ENCODE measurements around the gene ARHGAP42. TPM values are rescaled to one million over a fixed set of nuclear protein-coding genes. Genes with fewer than 3 reads are reported as not detected.
"Not testable (repeated sequence)": the region's sequence is repeated elsewhere in the genome, so short reads cannot be mapped to it uniquely, and the experiment has no call there.

ARHGAP42 gene
- polyA plus RNA-seq, 3 donors = 24.8 to 28.9 (median 25.1) TPM

DNA sequence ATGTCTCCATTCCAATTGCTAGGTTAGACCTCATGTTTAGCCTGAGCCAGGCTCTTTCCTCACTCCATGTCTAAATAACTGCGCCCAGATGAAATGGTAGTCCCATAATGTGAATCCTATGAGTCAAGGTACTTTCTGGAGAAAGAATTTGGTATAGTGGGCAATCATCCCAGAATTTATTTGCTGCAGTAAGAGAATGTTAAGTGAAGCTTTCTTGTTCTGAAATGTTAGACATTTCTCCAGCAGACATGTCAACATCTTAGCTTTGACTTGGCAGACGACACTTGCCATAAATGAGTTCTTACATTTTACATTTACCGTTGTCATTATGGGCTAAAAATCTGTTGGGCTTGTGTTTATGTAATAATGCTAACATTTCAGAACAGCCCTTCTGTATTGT, 277.3 kb downstream of the ARHGAP42 start:
- DNase-seq = no peak

DNA sequence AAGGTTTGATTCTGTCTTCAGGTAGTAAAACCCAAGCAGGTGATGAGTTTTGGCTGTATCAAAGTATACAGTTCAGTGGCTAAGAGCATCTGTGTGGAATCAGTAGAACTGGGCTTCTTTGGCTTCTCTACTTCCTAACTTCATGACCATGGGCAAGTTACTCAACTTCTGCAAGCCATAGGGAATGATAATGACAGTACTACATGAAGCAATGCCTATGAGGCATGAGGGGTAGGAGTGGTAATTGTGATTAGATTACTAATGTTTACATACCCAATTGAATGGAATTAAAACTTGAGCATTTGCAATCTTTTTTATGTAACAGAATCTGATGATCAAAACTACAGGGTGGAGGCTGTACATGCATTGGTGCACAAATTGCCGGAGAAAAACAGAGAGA, 278.3 kb downstream of the ARHGAP42 start:
- no peak for DNase-seq

DNA sequence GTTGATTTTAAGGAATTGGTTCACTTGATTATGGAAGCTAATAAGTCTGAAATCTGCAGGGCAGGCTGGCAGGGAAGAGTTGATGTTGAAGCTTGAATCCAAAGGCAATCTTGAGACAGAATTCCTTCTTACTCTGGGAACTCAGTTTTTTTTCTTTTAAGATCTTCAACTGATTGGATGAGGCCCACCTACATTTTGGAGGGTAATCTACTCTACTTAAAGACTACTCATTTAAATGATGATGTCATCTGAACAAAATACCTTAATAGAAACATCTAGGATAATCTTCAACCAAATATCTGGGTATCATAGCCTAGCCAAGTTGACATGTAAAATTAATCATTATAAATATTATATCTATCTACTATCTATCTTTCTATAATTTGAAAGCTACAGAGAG, 279.3 kb downstream of the ARHGAP42 start:
- no peak for DNase-seq

DNA sequence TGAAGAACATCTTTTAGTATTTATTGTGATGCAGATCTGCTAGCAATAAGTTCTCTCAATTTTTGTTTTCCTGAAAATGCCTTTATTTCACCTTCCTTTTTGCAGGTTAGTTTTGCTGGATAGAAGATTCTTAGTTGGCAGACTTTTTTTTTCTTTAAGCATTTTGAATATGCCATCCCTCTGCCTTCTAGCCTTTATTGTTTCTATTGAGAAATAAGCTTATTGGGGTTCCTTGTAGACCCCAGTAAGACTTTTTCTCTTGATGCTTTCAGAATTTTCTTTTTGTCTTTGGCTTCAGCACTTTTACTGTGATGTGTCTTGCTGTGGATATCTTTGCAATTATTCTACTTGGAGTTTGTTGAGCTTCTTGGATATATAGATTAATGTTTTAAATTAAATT, 281.9 kb downstream of the ARHGAP42 start:
- DNase-seq = no peak

DNA sequence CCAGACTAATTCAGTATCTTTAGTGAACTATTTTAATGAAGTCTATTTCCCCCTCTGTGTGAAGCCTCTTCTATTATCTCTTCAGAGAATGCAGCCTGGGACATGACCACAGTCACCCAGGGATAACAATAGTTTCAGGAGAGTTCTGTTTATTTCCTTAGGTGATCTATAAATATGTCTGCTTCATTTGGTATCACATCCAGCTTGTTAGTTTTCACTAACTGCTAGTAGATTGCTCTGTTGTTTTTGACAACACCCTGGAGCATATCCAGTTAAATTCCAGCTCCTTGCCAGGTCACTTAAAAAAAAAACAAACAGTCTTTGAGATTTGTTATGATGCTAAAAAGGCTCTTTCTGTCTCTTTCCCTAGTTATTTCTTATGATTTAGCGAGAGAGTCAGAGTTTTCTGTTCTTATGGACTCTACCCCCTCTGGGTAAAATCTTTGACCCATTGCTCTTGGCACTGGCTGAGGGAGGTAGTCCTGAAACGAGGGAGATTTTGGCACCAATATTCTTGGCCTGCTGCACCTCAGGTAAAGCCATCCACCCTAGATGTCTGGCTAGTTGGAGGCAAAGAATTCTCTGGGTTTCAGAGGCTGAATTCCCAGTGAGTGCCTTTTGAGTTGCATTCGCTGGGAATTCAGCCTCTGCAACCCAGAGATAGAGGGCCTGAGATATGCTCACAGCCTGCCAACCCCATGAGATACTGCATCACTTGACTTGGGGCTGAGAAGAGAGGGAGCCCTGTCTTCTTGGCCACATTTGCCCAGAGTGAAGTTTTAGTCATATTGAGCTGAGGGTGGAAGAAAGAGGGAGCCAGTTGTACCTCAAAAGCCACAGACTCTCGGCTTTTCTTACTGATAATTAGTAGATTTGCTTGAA, 283.4 kb downstream of the ARHGAP42 start:
- DNase-seq = no peak

DNA sequence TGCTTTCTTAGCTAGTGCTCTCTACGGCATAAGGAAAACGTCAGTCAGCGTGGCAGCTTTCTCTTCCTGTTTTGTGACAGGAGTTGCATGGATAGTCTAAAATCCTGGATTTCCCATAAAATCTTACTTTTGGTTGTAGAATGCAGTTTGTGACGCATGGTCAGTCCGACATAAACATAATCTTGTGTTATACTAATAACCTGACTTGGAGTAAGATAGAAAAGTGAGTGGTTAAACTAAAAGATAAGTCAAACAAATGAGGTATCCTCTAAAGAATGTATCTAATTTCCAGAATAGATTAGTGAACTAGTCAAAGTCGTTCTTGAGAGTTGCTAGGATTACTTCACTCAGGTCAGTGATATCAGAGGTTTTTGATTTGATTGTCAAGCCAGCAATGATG, 285.0 kb downstream of the ARHGAP42 start:
- no peak for DNase-seq

DNA sequence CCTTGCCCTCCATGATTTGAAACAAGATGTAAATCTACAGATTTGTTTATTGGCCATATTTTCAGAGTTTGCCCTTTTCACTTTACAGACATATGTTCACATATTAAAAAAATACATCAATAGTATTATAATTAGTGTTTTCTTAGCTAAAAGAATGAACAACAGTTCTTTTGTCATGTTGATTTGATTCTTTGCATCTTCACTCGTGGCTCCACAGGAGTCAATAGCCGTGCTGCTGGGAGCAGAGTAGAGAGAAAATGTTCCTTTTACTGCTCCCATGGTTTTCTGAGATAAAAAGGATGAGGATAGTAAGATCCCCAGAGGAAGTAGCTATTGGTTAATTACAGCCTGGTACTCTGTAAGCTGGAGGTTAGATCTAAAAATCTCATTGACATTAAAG, 291.4 kb downstream of the ARHGAP42 start:
- no peak for DNase-seq

DNA sequence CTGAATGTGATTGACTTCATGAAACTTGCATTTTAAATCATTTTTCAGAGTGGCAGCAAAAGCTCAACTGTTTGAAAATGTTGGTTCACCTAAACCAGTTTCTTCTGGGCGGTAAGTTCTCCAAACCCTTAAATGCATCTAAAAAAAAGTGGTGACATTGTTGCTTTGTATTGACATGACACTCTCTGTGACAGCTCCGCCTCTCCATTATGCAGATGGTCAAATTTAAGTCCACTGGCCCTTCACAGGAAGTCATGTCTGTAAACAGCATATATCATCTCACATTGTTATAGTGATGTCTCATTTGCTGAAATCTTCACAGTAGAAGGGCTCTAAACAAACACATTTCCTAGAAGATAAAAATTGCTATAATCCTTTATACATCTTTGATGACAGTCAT, 291.9 kb downstream of the ARHGAP42 start:
- DNase-seq = no peak

DNA sequence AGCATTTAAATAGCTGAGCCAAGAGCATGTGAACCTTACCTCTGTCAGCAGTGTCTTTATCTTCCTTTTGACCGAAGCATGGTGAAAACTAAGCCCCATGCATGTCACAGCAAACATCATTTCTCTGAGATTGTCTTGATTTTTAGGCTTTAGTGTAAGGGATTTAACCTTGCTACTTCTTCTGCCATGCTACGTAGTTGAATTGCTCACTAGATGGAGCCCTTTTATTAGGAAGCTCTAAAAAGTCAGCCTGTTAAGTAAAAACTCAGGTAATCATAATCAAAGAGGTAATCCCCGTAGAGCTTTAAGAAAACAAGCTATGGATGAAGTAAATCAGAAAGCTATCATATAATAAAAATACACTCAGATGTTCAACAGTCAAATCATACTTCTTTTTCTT, 293.1 kb downstream of the ARHGAP42 start:
- DNase-seq = peak; percentile 10

DNA sequence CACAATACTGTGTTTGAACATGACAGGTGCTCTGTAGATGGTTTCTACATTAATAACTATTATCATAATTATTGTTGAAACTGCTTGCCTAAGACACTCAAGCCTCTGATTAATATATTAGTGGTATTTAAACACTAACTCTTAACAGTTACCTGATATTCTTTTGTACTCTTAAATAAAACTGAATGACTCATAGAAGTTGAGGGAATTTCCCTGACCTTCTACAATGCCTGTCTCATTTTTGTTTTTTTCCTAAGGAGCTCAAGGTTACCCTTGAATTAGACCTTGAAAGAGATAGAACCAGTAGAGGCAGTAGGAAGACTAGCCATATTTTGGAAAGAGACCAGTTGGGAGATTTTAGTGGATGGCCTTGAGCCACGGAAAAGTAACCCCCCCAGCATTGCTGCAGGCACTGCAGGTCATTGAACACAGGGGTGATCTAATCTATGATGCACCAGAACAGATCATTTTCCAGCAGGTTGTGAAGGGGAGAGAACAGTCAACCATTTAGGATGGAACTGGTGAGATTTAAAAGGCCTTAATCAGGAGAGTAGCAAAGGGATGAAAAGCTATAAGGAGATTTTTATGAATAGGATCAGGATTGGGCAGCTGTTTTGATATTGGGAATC, 294.2 kb downstream of the ARHGAP42 start:
- no peak for DNase-seq

DNA sequence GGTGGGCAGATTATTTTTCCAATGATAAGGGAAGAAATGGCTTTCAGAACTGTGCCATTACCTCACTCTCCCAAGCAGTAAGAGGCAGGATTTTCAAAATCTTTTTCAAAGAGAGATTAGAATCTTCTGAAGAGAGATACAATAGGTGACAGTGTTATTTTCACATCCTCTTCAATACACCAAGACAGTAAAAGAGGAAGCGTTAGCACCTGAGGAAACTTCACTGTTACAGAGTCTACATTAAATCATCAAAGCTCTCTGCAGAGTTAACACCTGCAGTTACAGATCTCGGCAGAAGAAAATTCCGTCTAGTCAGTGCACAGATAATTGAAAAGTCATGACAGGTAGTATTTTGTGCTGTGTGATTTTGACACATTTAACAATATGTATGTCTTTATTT, 297.6 kb downstream of the ARHGAP42 start:
- DNase-seq = no peak

DNA sequence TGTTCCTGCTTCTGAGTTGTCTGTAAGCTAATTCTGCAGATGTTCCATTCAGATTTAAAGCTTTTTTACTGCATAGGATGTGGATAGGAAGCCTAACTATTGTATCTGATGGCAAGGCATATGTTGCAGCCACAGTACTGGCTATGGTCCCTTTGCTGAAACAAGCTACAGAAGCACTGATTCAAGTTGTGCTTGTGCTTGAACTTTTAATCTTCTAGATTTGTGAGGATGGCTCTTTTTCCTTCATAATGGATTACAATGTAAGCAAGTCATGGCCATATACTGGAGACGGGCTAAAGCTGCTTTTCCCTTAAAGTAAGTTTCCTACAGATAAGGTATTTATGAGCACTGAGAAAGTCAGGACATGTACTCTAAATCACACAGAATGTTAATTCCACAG, 303.8 kb downstream of the ARHGAP42 start:
- no peak for DNase-seq

DNA sequence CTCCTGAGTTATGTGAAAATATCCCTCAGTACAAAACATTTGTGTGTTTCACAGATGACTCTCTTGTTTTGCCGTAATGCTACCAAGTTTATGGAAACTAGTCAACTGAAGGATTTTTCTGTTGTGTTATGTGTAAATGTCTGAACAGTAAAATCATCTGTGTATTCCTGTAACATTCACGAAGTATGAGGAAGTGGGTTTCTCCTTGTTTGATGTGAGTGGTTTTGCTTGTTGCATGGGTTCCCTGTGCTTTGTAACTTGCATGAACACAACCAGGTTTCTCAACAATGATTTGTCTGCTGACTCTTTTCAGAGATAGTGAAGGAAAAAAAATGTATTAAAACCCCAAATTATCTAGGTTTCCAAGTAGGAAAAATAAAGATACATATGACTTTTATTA, 304.5 kb downstream of the ARHGAP42 start:
- DNase-seq = no peak

DNA sequence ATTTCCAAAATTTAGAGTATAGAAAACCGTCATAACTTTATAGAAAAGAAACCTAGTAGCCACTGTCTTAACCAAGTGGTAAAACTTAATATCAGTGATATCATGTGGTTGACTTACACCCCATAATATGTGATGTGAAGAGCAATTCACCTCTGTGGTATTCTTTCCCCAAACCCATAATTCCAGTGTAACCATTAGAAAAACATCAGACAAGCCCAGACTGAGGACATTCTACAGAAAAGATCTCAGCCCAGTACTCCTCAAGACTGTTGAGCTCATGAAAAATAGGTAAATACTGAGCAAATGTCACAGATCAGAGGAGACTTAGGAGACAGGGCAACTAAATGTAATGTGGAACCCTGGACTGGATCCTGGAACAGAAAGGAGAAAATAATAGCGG, 307.9 kb downstream of the ARHGAP42 start:
- no peak for DNase-seq

DNA sequence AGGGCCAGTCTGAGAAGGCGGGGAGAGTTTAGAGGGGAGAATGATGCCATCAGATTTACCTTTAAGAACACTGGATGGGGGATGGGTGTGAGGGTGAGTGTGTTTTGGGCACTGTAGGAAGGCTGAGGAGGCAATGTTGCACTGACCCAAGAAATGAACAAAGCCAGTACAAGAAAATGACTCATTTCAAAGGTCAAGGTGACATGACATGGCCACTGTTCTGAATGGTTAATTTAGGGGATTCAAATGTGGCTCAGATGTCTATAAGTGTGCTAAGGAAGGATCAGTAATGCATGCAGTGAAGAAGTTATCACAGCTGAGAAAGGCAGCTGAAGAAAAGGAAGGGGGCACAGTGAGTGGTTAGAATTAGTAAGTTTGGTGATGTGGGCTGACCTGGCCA, 312.7 kb downstream of the ARHGAP42 start:
- DNase-seq = no peak

DNA sequence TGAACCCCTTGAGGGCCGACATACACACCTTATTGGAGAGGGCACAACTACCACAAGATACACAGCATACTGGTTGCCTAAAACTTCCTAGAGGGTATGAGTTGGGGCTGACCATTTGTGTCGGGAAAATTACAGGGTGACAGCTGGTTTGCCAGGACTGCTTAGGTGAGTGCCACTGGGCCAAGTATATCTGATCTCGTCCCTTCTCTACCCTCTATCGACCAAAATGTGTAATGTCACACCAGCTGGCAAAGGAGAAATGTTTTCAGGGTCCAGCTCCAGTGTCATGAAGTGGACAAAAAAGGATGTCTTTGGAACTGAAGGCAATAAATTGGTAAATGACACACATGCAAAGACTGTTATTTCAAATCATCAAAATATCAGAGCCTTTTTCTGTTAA, 316.4 kb downstream of the ARHGAP42 start:
- DNase-seq = no peak

DNA sequence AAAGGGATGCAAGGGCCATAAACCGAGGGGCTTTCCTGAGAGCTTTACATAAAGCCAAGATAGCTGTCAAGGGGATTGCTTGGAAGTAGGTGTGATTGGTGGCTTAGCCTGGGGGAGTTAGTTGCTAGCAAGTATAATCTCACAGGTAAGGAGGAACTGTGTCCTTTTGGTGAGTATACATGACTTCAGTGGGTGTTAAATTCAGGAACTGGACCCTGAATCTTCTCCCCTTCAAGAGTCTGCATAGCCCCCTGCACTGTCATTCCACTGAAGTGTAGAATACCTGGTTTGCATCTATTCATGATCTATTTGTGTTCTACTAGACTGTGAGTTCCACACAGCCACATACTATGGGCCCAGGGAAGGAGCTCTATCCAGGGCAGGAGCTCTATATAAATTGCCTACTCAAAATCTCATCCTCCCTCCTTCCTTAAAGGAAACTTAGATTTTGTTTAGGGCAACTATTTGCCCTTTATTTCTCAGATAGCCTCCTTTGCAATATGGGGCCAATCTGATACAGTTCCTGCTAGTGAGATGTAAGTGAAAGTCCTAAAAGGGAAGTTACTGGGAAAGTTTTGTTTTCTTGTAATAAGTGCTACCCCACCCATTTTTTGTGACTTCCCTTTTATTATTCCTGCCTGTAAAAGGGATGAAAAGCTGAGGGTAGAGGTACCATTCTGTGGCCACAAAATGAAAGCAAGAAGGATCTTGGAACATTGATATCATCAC, 322.0 kb downstream of the ARHGAP42 start:
- DNase-seq = no peak

DNA sequence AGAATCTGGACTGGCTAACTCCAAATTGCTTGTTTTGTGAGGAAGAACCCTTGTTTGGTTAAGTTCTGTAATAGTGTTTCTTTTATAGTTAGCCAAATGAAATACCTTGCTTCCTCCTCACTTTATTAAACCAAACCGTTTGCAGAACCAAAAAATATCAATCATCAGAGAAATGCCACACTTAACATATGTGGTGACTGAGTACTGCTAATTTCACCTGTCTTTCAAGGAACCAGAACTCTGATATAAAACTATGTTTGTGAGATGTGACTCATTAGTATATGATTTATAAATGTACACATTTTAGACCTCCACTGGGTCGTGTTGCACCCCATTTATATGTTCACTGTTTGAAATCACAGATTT, 322.6 kb downstream of the ARHGAP42 start:
- DNase-seq = no peak

DNA sequence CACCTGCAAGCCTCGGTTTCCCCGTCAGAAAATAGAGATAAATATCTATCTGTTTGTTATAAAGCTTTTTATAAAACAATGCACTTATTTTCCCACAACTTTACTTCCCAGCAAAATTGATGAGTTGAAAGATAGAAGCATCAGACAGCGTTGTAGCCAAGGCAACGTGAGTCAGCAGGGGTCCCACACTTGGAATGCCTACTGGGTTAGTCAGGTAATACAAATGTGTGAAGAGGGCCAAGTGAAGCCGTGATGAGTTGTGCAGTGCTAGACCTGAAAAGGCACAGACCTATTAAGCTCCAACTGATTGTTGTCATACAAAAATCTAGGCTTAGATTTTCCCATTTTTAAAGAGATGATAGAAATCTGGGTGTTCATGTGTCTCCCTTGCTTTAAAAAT, 323.8 kb downstream of the ARHGAP42 start:
- no peak for DNase-seq

DNA sequence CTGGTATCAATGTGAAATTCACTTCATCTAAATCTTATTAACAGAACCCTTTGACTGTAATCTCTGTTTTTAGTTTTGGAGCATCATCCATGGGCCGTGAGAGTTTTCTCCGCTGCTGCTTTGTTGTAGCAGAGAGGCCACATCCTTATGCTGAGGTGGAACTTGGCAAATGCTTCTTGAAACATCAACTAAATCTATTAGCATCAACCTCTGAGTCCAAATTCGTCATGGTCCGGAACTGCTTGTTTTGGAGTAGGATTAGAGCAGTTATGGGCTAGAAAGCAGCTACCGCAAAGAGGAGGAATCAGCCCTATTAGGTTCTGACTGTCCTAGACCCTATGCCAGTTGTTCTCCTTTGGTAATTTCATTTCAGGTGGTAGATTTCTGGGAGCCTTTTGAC, 324.8 kb downstream of the ARHGAP42 start:
- no peak for DNase-seq

DNA sequence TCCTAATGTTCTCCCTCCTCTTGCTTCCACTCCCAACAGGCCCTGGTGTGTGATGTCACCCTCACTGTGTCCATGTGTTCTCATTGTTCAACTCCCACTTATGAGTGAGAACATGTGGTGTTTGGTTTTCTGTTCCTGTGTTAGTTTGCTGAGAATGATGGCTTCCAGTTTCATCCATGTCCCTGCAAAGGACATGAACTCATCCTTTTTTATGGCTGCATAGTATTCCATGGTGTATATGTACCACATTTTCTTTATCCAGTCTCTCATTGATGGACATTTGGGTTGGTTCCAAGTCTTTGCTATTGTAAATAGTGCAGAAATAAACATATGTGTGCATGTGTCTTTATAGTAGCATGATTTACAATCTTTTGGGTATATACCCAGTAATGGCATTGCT, 326.6 kb downstream of the ARHGAP42 start:
- DNase-seq = not testable (repeated sequence)

DNA sequence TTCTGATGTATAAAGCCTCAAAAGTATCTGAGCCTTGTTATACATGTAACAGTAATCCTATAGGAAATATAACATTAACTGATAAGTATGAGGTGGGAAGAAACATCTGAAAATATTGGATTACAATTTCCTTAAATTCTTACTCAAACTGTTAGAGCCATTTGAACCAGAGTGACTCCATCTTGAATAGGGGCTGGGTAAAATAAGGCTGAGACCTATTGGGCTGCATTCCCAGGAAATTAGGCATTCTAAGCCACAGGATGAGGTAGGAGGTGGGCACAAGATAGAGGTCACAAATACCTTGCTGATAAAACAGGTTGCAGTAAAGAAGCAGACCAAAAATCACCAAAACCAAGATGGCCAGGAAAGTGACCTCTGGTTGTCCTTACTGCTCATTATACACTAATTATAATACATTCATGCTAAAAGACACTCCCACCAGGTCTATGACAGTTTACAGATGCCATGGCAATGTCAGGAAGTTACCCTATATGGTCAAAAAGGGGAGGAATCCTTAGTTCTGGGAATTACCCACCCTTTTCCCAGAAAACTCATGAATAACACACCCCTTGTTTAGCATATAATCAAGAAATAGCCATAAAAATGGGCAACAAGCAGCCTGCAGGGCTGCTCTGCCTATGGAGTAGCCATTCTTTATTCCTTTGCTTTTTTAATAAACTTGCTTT, 327.7 kb downstream of the ARHGAP42 start:
- DNase-seq = no peak
